ENCODE results near the gene DAAM2.

GRCh38 chr6:39834278-39834677 lies 42.1 kb downstream of the DAAM2 start:
- TF ChIP-seq CTCF (IDR thresholded peaks at IDR 0.05; ENCODE audit: extremely low read depth in 1 of 2, insufficient read depth in 1 of 2, low read depth in 1 of 2, low read length in 2 of 2) (no peak), POLR2AphosphoS5 (IDR thresholded peaks at IDR 0.05; ENCODE audit: insufficient read depth, low read depth, low read length) (no peak), MYC (IDR thresholded peaks at IDR 0.05; ENCODE audit: low read depth, low read length) (no peak), MAX (IDR thresholded peaks at IDR 0.05; ENCODE audit: insufficient read depth, insufficient read length) (no peak), FOS (IDR thresholded peaks at IDR 0.05; ENCODE audit: borderline replicate concordance, insufficient read depth, low read length) (no peak)
